Type B pancreatic cell (in vitro differentiated cells): Measurements from ENCODE around the gene RNF11. TPM values are rescaled to one million over a fixed set of nuclear protein-coding genes. Genes with fewer than 3 reads are reported as not detected.
A peak's percentile ranks its signal among the peaks of the same experiment; 100 is the strongest.
"Not testable (repeated sequence)": the region's sequence is repeated elsewhere in the genome, so short reads cannot be mapped to it uniquely, and the experiment has no call there.

Source experiments
- DNase-seq: peaks from one replicate; pipeline ENCODE4 v3.0.0; 2021; ENCODE audit warnings: mixed read lengths; ENCODE audit not compliant: unreplicated experiment; ENCODE audit errors: extremely low spot score
- H3K27ac Mint-ChIP-seq: 2 replicates; pipeline ENCODE4 v1.8.0; 2021; ENCODE audit warnings: mild to moderate bottlenecking, mixed read lengths
- H3K27me3 Mint-ChIP-seq: 2 replicates; pipeline ENCODE4 v1.8.0; 2021; ENCODE audit warnings: mixed read lengths
- H3K36me3 Mint-ChIP-seq: 2 replicates; pipeline ENCODE4 v1.8.0; 2021; ENCODE audit warnings: mixed read lengths
- H3K4me1 Mint-ChIP-seq: one replicate; pipeline ENCODE4 v1.8.0; 2021; ENCODE audit warnings: mixed read lengths; ENCODE audit not compliant: unreplicated experiment
- H3K4me3 Mint-ChIP-seq: 2 replicates; pipeline ENCODE4 v1.8.0; 2021; ENCODE audit warnings: mild to moderate bottlenecking, mixed read lengths
- H3K9me3 Mint-ChIP-seq: 2 replicates; pipeline ENCODE4 v1.8.0; 2021; ENCODE audit warnings: mixed read lengths
- CTCF ChIP-seq: fragments of 200-600 bp; sonication (generic); conservative IDR thresholded peaks from 2 replicates; pipeline ENCODE4 v1.5.0; 2021; ENCODE audit warnings: antibody characterized with exemption, mild to moderate bottlenecking
- total RNA-seq: library from RNA; stranded (reverse); gene quantifications from 2 replicates; pipeline ENCODE4 v1.2.1, GENCODE V29; 2021; ENCODE audit warnings: low replicate concordance

Gene RNF11
- total RNA-seq, 1 donor from 2014 or later, result 61.8 TPM

- peaks cover 22% of the 10 kb centered on the region for H3K4me1 Mint-ChIP-seq
- no peak for TF ChIP-seq CTCF
- H3K27ac Mint-ChIP-seq, result peak overlapping the region; percentile 82
- no peaks in the 10 kb centered on the region for H3K27me3 Mint-ChIP-seq
- no peak for DNase-seq
- H3K4me3 Mint-ChIP-seq, result no peak overlapping the region
- peaks cover 13% of the 10 kb centered on the region for H3K36me3 Mint-ChIP-seq
- H3K9me3 Mint-ChIP-seq, result peaks cover 4% of the 10 kb centered on the region
Measured at GRCh38 chr1:51247022-51247421, 10.9 kb downstream of the RNF11 start.

GRCh38 chr1:51247499-51247898 lies 11.4 kb downstream of the RNF11 start:
- Mint-ChIP-seq H3K36me3 (peaks cover 16% of the 10 kb centered on the region), H3K4me1 (peaks cover 24% of the 10 kb centered on the region), H3K27me3 (no peaks in the 10 kb centered on the region), H3K9me3 (peaks cover 4% of the 10 kb centered on the region), H3K27ac (peak overlapping the region; percentile 26), H3K4me3 (no peak overlapping the region)
- no peak for TF ChIP-seq CTCF
- no peak for DNase-seq

GRCh38 chr1:51249445-51249844 lies 13.4 kb downstream of the RNF11 start:
- no peak for DNase-seq
- peaks cover 14% of the 10 kb centered on the region for H3K4me1 Mint-ChIP-seq
- peaks cover 7% of the 10 kb centered on the region for H3K36me3 Mint-ChIP-seq
- H3K4me3 Mint-ChIP-seq, result no peak overlapping the region
- H3K27me3 Mint-ChIP-seq, result no peaks in the 10 kb centered on the region
- H3K9me3 Mint-ChIP-seq, result no peaks in the 10 kb centered on the region
- H3K27ac Mint-ChIP-seq, result no peak overlapping the region
- TF ChIP-seq CTCF, result no peak

GRCh38 chr1:51250729-51251128 lies 14.7 kb downstream of the RNF11 start:
- H3K36me3 Mint-ChIP-seq, DNase-seq, H3K27me3 Mint-ChIP-seq, H3K27ac Mint-ChIP-seq, H3K9me3 Mint-ChIP-seq, H3K4me3 Mint-ChIP-seq: not testable (repeated sequence)
- H3K4me1 Mint-ChIP-seq, result peaks cover 18% of the 10 kb centered on the region

- H3K9me3 Mint-ChIP-seq, result not testable (repeated sequence)
Measured at GRCh38 chr1:51251165-51251564, 15.1 kb downstream of the RNF11 start.

GRCh38 chr1:51252366-51252765 lies 16.3 kb downstream of the RNF11 start:
- H3K27me3 Mint-ChIP-seq, result no peaks in the 10 kb centered on the region
- H3K36me3 Mint-ChIP-seq, result peaks cover 7% of the 10 kb centered on the region
- no peaks in the 10 kb centered on the region for H3K9me3 Mint-ChIP-seq
- no peak overlapping the region for H3K27ac Mint-ChIP-seq
- no peak for DNase-seq
- peaks cover 16% of the 10 kb centered on the region for H3K4me1 Mint-ChIP-seq
- no peak overlapping the region for H3K4me3 Mint-ChIP-seq
- no peak for TF ChIP-seq CTCF

More at GRCh38 chr1:51251165-51251564, 15.1 kb downstream of the RNF11 start:
- not testable (repeated sequence) for H3K27me3 Mint-ChIP-seq, H3K27ac Mint-ChIP-seq, H3K36me3 Mint-ChIP-seq, DNase-seq, H3K4me3 Mint-ChIP-seq
- peaks cover 20% of the 10 kb centered on the region for H3K4me1 Mint-ChIP-seq

- Mint-ChIP-seq H3K27me3 (no peaks in the 10 kb centered on the region), H3K4me1 (peaks cover 20% of the 10 kb centered on the region), H3K9me3 (no peaks in the 10 kb centered on the region), H3K36me3 (peaks cover 5% of the 10 kb centered on the region), H3K4me3 (no peak overlapping the region), H3K27ac (no peak overlapping the region)
- no peak for TF ChIP-seq CTCF
- no peak for DNase-seq
Measured at GRCh38 chr1:51253691-51254090, 17.6 kb downstream of the RNF11 start.
